GM18505 (cell line): Measurements from ENCODE around the gene SETBP1.

ENCODE experiments used
- ATAC-seq: cut with Tn5 transposase; IDR thresholded peaks from one replicate; pipeline ENCODE4 v1.9.1; 2021; ENCODE audit not compliant: unreplicated experiment
- POLR2A ChIP-seq: IDR thresholded peaks from 4 replicates; pipeline ENCODE4 v1.6.1; 2011; ENCODE audit warnings: borderline replicate concordance; ENCODE audit not compliant: insufficient read depth, insufficient read length; ENCODE audit errors: extremely low read depth

The SETBP1 gene

DNA sequence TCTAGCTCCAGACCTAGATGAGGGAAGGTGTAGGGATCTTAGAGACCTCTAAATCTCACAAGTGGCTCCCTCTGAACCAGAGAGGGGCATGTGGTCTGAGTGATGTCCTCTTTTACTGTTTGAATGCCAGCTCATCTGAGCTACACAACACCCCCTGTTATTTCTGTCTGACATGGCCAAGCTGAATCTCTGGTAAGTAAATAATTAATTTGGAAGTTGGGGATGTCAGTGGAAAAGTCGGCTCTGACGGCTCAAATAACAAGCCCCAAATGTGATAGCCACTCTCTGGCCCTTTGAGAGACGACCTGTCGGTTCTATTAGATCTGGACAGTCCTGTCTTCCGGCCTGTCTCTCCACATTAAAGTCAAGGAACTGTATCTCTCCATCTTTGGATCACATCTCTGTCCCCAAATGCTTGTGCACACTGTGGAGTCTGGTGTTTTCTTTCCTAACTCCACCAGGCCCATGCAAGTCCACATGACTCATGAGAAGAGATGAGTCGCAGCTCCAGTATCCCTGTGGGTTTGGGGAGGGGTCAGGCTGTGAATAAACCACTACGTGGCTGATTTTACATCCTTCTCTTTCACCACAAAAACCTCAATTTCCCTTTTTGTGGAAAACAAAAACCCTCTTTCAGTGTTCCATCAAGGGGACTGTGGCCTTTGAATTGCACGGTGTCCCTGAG, 52.5 kb downstream of the SETBP1 start:
- no peak for TF ChIP-seq POLR2A
- no peak for ATAC-seq

DNA sequence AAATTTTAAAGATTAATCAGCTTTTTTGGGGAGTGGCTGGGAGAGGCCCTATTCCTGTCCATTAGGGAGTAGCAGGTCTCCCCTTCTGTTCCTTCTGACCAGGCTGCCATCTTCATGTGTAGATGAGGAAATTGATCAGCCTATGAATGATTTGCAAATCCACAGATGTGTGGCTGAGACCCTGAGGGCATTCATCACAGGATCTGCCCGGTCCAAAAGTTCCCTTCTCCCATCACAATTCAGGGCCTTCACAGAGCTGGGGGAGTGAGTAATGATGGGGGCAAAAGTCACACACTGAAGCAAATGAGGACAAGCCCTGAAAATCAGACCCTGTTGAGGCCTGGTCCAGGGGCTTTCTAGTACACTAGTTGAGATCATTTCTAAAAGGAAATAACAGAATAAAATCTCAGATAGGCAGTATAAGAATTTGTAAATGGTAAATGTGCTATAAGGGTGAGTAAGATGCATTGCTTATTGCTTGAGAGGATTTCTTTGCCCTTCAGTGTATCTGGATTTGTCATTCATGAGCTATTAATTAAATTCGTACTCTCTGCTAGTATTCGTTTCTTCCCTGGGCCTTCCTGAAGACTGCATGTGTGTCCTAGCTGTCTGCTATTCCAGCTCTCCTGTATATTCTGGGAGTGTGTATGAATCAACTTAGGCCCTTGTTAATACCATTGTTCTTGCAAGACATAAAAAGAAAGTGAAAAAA, 53.2 kb downstream of the SETBP1 start:
- ATAC-seq = no peak
- TF ChIP-seq POLR2A = no peak

DNA sequence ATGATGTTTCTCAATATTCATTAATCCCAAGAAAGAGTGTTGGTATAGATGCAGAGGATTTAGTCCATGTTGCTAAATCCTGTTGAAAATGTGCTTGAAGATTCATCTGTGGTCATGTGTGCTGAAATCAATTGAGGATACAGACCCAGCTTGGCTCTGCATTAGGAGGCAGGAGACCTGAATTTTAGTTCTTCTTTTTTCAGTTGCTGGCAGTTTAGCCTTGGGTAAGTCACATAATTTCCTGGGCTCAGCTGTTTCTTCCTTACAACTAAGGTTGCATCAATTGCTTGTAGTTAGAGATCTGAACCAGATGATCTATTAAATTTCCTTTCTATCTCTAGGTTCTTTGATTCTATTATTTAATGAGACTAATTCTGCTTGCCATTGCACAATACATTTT, 54.4 kb downstream of the SETBP1 start:
- ATAC-seq = no peak
- no peak for TF ChIP-seq POLR2A

DNA sequence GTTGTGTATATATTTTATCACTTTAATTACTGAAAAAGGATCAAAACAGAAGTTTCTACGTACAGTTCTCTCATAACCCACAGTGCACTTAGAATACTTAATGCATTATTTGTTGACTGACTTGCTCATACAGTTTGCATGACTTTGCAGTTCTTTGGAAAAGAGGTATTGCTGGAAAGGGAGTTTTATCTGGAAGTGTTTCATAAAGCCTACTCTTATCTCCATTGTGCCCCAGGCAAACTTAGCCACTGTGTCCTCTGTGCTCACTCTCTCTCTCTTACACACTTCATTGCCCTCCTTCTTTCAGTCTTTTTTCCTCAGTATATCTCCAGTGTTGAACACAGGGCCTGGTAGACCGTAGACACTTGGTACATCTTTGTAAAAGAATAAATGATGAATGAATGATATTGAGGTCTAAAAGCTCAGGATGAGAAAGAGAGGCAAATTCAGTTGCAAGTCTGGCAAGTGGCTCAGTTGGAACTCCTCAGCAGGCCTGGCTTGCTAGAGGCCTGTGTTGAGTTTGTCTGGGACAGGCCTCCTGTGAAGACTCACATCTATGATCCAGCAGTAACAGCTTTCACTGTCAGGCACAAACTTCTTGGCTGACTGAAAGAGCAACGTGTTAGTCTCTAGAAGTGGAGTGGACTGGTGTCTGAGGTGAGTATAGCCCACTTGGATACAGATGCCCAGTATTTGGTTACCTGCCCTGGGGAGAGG, 56.1 kb downstream of the SETBP1 start:
- no peak for ATAC-seq

DNA sequence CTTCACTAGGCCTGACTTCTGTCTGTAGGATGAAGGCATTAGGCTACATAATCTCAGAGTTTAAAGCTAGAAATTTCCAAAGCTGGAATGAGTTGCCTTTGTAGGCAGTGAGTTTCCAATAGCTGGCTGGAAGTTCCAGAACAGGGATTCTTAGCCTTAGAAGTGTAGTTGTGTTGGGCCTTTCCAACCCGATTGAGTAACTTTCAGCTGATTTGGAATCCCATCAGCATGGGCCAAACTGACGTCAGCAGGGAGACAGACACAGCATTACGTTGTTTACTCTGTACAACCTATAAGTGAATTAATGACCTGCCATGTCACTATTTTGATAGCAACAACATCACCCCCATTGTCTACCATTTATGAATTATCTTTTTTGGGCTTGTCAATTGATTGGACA, 56.9 kb downstream of the SETBP1 start:
- no peak for TF ChIP-seq POLR2A
- ATAC-seq = no peak

More for the DNA sequence above, 56.1 kb downstream of the SETBP1 start:
- no peak for TF ChIP-seq POLR2A

DNA sequence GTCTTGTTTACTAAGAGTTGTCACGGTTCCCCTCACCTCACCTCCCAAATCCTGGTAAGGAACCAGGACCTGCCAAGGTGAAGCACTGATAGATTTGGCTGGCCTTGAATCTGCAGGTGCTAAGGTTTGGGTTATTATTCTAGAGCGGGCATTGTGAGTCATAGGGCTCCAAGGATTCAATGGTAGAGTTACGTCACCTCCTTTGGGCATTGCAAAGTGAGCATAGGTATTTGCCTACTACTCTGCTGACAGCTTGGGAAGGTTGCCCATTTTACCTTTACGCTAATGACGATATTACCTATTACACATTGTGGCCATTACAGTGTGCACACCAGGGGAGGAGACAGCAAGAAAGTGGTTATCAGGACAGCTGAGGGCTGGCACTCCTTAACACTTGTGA, 59.3 kb downstream of the SETBP1 start:
- no peak for ATAC-seq
- TF ChIP-seq POLR2A = no peak

DNA sequence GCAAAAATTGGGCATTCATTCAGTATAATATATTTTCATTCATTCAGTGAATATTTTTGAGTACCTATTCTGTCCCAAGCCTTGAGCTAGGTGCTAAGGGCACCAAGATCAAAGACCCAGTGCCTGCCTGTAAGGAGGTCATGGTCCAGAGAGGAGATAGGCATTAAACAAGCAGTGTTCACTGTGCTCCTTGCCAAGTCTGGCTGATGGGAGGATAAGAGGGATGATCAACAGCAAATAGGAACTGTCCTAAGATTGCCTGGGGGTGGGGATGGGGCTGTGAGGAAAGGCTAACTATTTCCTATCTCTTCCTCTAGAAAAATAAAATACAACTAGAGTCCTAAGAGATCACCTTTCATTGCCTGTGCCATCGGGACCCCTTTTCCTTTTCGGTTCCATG, 60.4 kb downstream of the SETBP1 start:
- ATAC-seq = no peak
- no peak for TF ChIP-seq POLR2A

DNA sequence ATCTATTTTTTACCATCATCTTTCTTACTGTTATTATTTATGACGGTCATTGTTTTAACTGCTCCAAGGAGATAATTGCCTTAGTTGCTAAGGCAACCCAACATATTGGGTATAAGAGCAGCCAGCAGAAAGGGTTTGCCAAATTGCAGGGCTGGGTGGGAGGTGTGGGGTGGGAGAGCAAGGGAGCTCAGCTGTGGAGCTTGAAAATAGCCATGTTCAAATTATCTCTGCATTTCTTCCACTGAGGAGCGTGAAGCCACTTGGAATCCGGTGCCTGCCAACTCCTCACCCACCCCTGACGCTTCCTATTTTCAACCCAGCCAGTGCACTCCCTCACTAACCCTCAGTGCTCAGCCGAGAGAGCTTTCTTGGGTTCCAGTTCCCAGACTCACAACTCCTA, 60.8 kb downstream of the SETBP1 start:
- no peak for TF ChIP-seq POLR2A
- no peak for ATAC-seq

DNA sequence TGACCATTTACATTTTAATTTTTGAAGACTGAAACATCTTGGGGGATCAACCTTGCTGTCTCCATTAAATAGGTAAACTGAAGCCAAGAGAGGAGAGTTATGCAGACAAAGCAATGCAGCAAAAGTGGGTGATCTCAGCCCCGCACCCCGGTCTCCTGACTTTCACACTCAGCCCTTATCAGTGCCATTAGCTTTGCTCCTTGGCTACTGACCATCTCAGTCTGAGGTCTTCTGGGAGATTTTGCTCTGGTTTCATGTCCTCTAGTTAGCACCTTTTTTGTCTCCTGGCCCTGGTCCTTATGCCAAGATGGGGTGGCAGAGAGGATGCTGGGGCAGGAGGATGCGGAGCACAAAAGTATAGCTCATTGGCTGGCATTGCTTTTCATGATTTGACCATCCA, 61.4 kb downstream of the SETBP1 start:
- TF ChIP-seq POLR2A = no peak
- ATAC-seq = no peak

DNA sequence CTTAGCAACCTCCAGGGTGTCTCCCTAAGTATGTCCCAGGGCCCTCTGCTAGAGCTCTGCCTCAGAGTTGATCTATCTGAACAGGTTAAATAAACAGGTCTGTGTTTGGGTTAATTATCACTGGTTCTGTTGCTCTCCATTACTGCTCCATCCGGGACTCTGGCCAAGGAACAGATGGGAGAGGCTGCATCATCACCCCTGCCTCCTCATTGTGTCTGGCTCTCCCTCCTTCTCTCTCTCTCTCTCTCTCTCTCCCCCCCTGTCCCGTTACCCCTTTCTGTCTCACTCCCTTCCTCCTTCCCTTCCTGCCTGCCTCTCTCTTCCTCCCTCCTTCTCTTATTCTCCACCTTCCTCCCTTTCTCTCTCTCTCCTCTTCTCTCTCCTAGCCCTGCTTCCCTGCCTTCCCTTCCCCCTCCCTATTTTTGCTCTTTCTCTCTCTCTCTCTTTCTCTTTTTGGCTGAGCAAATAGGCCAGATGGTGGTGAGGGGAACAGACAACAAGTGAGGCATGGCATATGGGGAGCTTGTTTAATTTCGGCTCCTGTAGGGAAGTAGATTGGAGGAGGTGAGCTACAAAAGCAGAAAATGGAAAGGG, 62.1 kb downstream of the SETBP1 start:
- ATAC-seq = no peak

DNA sequence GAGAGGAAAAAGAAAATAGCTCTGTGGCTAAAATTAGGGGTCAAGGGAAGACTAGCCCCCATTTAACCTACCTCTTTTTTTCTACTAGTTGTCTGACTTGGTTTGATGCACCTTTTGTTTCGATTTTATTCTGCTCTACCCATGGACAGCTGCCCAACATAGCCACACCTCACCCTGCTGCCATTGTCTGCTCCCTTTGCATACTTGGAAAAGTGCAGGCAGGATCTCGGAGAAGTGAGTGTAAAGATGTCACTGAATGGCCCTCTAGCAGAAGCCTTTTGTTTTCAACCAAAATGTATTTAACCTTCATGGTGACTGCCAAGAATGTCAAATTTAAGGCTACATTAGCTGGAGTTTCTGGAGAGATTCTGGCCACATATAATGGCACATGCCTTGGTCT, 62.9 kb downstream of the SETBP1 start:
- no peak for ATAC-seq
- TF ChIP-seq POLR2A = no peak

More for the DNA sequence above, 62.1 kb downstream of the SETBP1 start:
- no peak for TF ChIP-seq POLR2A

DNA sequence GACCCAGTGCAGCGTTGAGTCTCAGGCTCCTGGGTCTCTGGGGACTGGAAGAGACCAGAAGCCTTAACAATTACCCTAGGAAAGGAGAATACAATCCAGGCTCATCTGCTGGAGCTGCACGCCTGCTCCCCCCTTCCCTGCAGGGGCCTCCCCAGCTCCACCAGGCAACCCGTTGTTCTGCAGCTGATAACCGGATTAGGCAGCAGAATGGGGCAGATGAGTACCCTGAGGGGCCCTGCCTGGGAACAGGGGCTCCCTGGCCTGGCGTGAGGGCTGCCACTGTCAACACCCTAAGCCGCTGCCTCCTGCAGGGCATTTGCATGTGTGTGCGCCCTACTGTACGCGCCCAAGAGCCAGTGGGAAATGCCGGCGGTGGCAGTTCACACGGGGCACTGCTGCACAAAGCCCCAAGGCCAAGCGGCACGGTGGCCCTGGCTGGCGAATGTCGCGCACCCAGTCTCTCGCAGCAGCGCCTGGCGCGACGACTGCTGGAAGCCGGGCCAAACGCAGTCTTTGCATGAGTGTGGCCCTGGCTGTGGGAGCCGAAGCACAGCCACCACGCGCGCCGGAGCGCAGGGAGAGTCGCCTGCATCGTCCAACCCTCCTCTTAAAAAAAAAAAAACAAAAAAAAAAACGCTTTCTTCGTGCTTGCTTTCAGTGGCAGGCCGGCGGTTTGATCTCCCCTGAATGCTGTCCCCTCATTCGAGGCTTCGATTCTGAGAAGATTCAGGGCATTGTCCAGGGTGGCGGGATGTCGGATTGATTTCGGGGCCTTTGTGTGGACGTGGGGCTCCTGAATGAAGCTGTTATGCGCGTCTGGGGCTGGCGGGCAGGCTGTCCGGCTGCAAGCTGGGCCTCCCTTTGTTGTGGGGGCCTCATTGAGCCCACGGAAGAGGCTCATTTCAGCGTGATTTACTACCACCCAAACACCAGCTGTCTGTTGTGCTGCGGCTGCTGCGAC, 63.8 kb downstream of the SETBP1 start:
- no peak for ATAC-seq
- TF ChIP-seq POLR2A = no peak
